CD1c-positive myeloid dendritic cell (primary cell): ENCODE data around the gene LMOD2.

ENCODE experiments used
- DNase-seq: peaks from one replicate; pipeline ENCODE4 v3.0.0-alpha.2; 2016; ENCODE audit errors: extremely low spot score

Gene LMOD2

DNA sequence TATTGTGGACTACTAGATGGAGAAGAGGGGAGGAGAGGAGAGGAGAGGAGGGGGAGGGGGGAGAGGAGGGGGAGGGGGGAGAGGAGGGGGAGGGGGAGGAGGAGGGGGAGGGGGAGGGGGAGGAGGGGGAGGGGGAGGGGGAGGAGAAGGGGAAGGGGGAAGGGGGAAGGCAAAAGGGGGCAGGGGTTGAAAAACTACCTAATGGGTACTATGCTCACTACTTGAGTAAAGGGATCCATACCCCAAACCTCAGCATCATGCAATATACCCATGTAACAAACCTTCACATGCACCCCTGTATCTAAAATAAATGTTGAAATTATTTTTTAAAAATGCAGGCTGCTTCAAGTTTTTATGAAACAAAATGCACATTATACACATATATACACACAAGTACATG lies 15.1 kb upstream of the LMOD2 start:
- DNase-seq, result no peak

DNA sequence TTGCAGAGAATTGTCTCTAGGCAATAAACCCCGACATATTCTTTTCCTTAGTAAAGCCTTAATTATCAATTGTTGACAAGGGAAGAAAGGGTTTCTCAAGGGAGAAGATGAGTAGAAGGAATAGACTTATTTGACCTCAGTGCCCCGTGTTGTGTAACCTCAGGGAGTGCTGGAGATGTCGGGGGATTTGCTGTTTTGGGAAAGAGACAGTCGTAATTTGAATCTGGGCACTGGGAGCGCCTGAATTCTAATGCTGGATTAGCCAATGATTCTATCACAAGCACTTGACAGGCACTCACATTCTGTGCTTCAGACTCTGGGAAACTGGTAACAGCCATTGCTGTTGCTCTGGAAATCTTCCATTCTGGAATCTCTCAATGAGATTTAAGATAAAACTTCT lies 13.8 kb upstream of the LMOD2 start:
- DNase-seq, result no peak

DNA sequence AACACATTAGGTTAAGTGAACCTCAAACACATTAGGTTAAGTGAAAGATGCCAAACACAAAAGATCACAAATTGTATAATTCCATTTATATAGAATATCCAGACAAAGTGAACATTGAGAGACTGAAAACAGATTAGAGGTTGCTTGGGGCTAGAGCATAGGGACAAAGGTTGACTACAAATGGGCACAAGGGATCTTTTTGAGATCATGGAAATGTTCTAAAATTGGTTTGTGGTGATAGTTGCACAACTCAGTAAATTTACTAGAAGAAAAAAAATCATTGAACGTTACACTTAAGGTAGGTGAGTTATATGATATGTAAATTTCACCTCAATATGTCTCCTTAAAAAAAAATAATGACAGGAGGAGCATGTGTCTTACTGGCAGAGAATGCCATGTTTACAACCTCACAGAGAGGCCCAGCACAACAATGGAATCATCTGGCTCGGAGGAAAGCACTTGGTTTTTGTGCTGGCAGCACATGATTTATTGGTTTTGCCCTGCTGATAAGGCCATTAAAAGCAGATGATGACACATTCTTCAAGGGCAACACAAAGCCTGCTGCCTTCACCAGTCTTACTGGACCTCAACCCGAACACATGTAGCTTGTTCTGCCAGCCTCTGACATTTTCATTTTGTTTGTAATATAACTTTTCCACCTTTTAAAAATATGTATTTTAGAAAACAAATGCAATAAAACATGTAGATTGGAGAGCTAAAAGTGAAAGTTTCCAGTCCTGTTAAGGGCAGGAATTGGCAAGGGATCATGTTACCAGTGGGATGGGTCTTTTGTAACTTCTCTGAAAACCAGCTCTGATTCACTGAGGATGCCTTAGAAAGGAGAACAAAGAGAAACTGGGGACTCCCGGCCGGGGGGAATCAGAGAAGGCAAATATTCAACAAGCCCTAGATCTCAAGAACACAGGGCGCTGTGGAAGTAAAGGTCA lies 11.9 kb upstream of the LMOD2 start:
- DNase-seq, result no peak

DNA sequence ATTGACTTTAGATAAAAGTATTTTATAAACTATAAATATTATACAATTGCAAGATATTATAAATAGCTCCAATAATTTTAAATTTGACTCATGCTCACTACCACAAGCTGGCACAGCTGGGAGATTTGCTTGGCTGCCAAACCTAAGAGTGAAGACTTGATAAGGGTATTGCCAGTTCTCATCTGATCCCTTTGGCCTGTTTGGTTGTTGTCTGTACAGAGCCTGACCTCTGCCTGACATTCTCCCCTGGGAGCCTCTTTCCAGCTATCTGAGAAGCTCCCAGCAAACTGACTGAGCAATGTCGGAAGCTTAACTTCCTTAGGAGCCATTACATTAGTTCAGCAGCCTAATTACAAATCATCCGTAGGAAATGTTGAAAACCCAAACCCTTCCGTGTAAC lies 10.2 kb upstream of the LMOD2 start:
- no peak for DNase-seq

DNA sequence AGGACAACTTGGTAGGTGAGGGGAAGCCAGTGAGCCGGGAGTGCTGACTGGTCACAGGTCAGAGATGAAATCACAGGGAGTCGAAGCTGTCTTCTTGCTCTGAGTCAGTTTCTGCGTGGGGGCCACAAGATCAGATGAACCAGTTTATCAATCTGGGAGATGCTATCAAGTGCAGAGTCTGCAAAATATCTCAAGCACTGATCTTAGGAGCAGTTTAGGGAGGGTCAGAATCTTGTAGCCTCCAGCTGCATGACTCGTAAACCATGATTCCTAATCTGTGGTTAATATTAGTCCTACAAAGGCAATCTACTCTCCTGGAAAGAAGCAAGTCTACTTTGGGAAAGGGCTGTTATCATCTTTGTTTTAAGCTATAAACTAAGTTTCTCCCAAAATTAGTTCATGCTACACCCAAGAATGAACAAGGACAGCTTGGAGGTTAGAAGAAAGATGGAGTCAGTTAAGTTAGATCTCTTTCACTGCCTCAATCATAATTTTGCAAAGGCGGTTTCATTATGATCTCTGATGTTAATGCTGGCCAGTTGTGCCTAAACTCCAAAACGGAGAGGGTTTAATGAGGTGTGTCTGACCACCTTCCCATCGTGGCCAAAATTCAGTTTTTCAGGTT lies 8.4 kb upstream of the LMOD2 start:
- no peak for DNase-seq

DNA sequence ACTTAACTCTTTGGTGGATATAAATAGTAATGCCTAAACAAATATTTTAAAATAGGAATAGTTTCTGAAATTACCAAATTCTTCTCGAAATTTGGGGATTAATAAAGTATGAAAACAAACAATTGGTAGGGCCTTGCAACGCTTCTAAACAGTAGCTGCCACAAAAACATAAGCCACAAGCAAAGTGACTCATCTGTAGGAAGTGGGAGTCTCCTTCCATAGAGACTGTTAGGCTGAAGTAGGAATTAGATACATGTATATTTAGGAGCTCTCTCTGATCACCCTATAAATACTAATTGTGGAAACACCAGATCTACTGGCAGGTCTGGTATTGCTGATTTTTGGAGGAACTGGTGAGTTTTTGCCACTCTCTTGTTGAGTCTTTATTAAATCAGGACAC lies 5.7 kb upstream of the LMOD2 start:
- DNase-seq, result no peak

DNA sequence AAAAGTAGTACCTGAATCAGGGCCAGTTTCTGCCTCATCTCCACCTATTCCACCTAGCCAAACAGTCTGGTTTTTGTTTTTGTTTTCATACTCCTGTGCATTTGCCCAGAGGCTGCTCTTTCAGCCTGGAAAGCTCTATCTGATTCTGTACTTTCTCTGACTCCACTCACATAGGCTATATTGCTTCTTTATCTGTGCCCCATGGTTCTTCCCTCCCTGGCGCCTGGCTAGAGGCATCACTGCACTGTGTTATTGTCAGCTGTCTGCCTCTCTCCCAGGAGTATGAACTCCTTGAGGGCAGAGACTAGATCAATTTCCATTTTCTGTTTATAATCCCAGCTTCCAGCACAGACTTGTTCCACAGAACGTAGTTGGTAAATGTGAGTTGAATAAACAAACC lies 5.1 kb upstream of the LMOD2 start:
- DNase-seq, result no peak

DNA sequence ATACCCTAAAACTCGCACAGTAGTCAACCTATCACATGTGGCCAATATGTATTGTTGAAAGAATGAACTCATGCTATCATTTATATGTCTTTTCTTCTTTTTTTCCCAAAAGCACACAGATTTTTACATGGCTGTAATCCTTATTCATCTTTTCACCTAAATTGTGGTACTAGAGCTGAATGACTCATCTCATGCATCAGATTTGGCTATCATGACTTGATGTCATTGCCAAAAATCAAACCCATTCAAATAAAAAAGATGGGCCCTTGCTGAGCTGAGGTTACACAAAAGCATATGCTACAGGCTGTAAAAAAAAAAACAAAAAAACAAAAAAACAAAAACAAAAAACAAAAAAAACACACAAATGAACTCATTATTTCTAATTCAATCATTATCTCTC lies 3.3 kb upstream of the LMOD2 start:
- DNase-seq, result no peak

DNA sequence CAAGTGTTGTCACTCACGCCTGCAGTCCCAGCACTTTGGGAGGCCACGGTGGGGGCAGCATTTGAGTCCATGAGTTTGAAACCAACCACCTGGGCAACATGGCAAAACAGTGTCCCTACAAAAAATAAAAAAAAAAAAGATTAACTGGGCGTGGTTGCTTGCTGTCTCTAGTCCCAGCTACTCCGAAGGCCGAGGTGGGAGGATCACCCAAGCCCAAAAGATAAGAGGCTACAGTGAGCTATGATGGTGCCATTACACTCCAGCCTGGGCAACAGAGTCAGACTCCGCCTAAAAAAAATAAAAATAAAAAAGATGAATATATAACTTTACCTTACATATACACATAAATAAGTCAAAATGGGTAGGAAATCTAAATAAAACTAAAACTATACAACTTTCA lies 2.5 kb upstream of the LMOD2 start:
- no peak for DNase-seq

DNA sequence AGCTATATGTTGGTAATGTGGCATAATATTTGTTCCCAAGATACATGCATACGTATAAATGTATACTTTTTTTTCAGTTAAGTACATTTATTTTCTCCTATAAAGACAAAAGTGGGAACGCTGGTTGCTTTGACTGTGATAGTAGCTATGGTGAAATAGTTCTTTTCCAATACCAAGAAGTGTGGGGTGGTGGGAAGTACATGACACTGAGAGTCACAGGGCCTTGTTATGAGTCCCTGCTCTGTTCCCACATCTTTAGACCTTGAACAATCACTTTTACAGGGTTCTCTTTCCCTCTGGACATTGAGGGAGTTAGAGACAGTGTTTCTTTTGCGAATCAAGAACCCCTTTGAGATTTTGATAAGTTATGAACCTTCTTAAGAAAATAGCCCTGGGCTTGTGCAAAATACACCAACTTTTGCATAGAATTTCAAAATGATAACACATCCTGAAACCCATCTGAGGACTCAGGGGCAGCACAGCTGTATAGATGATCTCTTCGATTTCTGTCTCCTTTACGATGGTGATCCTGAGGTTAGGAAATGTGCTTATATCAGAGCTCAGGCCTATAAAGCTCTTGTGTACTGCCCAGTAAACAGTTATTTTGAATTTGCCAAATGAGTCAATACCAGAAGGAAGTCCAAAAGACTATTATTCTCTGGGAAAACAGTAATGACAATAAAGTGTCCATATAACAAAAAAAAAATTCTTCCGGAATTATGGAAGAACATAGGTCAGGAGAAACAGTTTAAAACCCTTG lies 1.1 kb downstream of the LMOD2 start:
- no peak for DNase-seq

DNA sequence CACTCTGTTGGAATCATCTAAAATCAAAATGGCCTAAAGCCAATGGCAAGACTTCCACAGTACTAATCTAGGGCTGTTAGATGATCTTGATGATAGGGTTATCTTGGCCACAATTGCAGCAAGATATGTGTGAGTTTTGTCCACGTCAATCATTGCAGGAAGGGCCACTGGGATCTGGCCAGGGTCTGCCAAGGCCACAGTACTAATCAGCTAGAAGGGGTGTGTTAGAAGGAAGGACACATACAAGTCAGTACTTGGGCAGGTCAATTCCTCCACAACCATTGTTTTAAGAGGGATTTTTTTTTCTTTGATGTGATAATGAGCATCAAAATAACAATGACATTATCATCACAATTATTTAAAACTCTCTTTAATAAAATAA lies 1.6 kb downstream of the LMOD2 start:
- DNase-seq, result no peak

DNA sequence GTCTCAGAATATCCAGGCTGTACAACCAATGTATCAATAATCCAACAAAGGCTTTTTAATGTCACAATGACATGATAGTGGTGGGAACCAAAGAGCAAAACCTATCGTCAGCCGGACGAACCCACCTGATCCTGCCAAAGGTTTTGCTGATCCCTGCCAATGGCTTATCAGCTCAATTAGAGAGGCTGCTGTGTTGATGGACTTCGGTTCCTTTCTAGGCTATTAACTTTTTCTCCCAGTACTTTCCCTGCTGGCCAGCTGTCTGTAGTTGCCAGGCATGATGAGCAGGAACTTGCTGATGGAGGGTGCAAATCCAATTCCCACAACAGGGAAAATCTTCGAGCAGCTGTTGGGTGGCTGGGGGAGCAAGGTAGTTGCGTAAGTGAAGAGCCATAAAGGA lies 2.4 kb downstream of the LMOD2 start:
- no peak for DNase-seq

DNA sequence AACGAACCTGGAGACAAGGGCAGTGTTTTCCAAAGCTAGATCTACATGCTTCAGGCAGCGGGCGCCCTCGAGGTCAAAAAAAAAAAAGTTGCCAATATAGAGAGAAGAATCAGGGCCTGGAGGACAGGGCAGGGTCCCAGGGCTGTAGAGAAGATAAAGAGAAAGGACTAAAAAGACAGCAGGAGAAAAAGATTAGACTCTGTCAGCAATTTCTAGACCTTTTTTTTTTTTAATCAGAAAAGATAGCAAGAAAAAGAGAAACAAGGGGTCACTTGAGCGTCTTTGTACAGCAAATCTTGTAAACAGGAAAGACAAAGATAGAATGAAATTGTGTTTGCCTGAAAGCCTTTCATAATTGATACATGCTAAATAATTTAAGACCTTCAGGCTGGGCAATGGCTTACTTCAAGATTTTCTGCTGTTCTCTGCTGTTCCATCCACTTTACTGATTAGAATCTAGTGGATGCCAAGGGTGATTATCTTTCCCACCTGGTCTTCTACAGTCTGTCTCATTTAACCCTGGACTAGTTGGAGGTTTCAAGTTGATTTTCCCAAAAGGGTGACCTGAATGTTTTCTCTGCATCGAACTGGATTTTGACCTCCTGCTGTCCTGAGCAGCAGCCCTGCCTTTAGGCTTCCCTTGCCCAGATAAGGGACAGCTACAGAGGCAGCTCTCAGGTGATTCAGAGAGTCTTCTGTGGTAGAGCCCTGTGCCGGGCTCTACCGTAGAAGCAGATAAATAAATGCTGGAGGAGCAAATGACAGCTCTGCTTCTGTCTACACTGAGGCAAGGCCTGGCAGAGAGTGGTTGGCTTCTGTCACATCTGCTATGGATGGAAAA lies 5.1 kb downstream of the LMOD2 start:
- no peak for DNase-seq

DNA sequence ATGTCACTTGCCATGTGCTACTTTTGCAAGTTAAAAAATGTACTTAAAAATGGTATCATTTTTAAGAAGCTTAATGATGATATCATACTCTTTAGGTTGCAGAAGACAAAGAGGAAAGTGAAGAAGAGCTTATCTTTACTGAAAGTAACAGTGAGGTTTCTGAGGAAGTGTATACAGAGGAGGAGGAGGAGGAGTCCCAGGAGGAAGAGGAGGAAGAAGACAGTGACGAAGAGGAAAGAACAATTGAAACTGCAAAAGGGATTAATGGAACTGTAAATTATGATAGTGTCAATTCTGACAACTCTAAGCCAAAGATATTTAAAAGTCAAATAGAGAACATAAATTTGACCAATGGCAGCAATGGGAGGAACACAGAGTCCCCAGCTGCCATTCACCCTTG lies 6.1 kb downstream of the LMOD2 start:
- no peak for DNase-seq

DNA sequence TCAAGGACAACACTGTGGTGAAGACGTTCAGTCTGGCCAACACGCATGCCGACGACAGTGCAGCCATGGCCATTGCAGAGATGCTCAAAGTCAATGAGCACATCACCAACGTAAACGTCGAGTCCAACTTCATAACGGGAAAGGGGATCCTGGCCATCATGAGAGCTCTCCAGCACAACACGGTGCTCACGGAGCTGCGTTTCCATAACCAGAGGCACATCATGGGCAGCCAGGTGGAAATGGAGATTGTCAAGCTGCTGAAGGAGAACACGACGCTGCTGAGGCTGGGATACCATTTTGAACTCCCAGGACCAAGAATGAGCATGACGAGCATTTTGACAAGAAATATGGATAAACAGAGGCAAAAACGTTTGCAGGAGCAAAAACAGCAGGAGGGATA lies 6.6 kb downstream of the LMOD2 start:
- no peak for DNase-seq

DNA sequence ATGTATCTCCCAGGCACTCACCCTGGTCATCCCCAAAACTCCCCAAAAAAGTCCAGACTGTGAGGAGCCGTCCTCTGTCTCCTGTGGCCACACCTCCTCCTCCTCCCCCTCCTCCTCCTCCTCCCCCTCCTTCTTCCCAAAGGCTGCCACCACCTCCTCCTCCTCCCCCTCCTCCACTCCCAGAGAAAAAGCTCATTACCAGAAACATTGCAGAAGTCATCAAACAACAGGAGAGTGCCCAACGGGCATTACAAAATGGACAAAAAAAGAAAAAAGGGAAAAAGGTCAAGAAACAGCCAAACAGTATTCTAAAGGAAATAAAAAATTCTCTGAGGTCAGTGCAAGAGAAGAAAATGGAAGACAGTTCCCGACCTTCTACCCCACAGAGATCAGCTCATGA lies 7.1 kb downstream of the LMOD2 start:
- DNase-seq, result no peak

DNA sequence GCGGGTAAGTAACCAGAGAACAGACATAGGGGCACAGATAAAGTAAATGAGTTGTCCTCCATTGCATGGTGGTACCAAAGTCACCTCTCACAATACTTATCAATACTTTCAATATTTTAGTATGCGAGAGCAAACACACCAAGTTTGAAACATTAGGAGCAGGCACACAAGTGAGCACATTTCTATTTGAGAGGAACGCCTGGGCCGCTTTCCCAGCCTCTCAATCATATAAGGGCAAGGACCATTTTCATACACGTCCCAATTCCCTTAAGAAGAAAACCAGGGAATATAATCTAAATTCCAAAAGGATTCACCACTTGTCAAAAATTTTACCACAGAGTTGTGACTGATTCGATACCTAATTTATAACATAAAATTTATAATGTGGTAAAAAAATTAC lies 7.5 kb downstream of the LMOD2 start:
- DNase-seq, result no peak

DNA sequence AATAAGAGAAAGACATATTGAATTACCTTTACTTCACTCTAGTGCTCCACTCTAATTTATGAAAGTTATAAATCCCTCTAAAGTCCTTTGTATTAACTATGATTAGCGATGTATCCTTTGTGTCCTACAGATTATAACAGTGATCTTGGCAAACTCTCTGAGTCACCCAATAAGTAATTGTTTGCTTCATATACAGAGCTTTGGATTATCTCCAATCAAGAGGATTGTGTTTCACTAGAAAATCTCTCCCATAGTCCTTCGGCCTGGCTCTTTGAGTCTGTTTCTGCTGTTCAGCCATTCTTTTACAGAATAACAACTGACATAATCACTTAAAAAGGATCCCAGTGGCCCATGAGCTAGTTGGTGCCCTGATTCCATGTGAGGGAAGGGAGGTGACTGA lies 9.5 kb downstream of the LMOD2 start:
- DNase-seq, result no peak

DNA sequence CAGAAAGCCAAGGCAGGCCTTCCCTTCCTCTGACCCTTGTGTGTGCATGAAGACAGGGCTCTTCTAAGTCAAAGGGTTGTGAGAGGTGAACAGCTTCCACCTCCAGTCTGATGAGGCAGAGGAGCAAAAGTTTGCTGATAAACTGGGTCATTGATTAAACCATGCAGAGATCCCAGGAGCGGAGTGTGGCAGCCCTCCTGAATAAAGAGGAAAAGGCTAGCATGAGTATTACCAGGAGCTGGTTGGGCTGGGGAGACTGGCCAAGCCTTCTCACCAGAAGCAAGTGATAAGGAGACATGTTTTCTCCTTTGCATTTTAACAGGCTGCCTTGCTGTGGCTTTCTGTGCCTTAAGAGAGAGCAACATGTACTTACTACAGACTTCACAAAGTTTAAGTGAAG lies 10.2 kb downstream of the LMOD2 start:
- DNase-seq, result no peak

DNA sequence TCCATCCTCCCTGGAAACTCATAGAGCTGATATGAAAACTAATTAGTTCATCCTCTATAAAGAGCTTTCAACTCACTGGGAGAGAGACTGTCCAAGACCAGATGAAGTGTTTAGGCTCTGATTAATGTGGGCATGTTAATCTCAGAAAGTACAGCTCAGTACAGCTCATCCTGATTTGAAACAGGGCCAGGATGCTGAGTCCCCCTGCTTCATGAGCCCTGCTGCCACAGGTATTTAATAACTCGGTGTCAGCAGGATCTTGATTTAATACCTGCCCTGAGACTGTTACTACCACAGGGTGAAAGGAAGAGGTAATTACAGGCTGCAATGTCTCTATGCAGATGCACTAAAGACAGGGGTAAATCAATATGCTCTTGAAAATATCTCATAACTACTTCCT lies 10.8 kb downstream of the LMOD2 start:
- DNase-seq, result no peak

DNA sequence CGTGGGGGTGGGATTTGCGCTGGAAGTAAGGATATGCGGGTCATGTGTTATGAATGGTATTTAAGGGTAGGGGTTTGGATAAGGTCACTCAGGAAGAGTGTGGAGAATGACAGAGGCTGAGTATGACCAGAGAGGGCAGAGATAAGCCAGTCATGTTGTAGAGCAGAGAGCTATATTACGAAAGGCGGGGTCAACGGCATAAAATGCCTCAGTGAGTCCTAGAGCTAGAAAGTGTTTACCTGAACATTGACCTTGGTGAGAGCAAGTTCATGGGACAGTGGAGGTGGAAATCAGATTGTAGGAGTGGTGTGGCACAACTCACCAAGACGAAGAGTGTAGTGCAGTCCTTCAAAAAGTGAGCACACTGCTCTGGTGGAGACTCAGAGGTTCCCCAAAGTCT lies 13.8 kb downstream of the LMOD2 start:
- DNase-seq, result no peak

DNA sequence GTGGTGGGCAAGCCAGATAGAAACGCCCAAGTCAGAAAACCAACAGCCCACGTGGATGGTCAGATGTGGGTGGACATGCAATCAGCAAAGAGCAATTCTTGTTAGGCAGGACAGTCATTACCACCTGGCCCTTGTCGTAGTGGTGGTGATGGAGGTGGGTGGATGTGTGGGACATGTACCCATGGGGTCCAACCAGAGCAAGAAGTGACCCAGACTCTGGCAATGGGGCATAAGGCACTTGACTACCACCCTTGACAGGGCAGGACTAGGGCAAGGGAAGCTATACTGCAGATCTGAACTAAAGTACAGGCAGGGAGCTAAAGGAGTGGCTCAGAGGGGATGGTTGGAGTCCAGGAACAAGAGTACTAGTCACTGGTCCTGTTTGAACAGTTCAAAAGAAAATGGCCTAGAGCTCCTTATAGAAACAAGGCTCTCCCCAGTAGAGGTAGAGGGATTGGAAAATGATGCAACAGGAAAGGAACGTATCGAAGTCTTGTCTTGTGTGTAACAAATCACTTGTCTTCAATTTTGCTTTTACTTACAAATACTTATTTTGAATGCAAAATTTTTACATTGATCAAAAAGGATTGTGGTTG lies 17.6 kb downstream of the LMOD2 start:
- no peak for DNase-seq
